ENCODE measurements around the gene SPATA2. TPM values are rescaled to one million over a fixed set of nuclear protein-coding genes. Genes with fewer than 3 reads are reported as not detected.

The SPATA2 gene
- total and polyA plus RNA-seq, 2 of the 8 experiments (the other 6 are each of a cell fraction or from before 2014, with no cell fraction given): 11.0 to 13.0 TPM

- Histone ChIP-seq H2BK20ac (ENCODE audit: low read length) (no peak overlapping the region), H3K79me2 (ENCODE audit: control insufficient read depth in 1 of 2, insufficient read depth in 2 of 2, low read length in 2 of 2) (no peaks in the 10 kb centered on the region), H3K4ac (replicated peaks; ENCODE audit: insufficient read length, low read depth, low read length) (no peak overlapping the region), H2AK5ac (ENCODE audit: low read depth, low read length) (no peak overlapping the region), H4K91ac (replicated peaks; ENCODE audit: insufficient read length, low read length) (no peak overlapping the region), H3K4me2 (ENCODE audit: insufficient read depth in 1 of 2, low read depth in 2 of 2, low read length in 2 of 2) (no peak overlapping the region), H3K9ac (replicated peaks in 1 of 4; ENCODE audit: extremely low read depth in 1 of 4, low read depth in 3 of 4, low read length in 3 of 4) (no peak overlapping the region), H4K5ac (ENCODE audit: insufficient read length, low read depth, low read length) (no peak overlapping the region), H3K23ac (ENCODE audit: insufficient read length) (no peak overlapping the region), H3K4me3 (ENCODE audit: extremely low read depth in 1 of 4, insufficient read depth in 2 of 4, low read depth in 3 of 4, low read length in 4 of 4) (no peak overlapping the region), H4K20me1 (replicated peaks in 1 of 2; ENCODE audit: control insufficient read depth in 1 of 2, insufficient read depth in 2 of 2, low read length in 2 of 2) (no peaks in the 10 kb centered on the region), H3K36me3 (ENCODE audit: control insufficient read depth in 2 of 4, insufficient read depth in 4 of 4, low read length in 3 of 4) (no peaks in the 10 kb centered on the region; a peak in 1 of 8 replicates), H3K23me2 (ENCODE audit: low read depth, low read length) (no peaks in the 10 kb centered on the region), H3K4me1 (replicated peaks in 1 of 4; ENCODE audit: control insufficient read depth in 3 of 4, insufficient read depth in 4 of 4, low read length in 3 of 4) (peaks cover 0 to 4% (median 2%) of the 10 kb centered on the region in 4 experiments; a peak in 3 of 7 replicates), H2BK12ac (ENCODE audit: low read depth, low read length) (no peak overlapping the region), H3K18ac (ENCODE audit: extremely low read depth, low read length) (no peak overlapping the region), H3K56ac (replicated peaks; ENCODE audit: insufficient read length, low read depth, low read length) (no peak overlapping the region), H3K27me3 (replicated peaks in 1 of 4; ENCODE audit: control insufficient read depth in 3 of 4, extremely low read depth in 1 of 4, insufficient read depth in 3 of 4, low read length in 3 of 4) (no peaks in the 10 kb centered on the region), H2BK15ac (ENCODE audit: low read length) (peak overlapping the region; percentile 8; the same call in 1 of the 2 replicates), H2AFZ (ENCODE audit: low read length) (no peak overlapping the region), H3K79me1 (ENCODE audit: low read depth, low read length) (no peaks in the 10 kb centered on the region), H3K14ac (ENCODE audit: insufficient read length) (no peak overlapping the region), H2BK120ac (replicated peaks; ENCODE audit: low read depth, low read length) (no peak overlapping the region), H4K8ac (ENCODE audit: extremely low read depth, insufficient read depth, low read length) (no peak overlapping the region), H3K9me3 (ENCODE audit: insufficient read depth in 2 of 2, low read depth in 1 of 2, low read length in 1 of 2) (no peaks in the 10 kb centered on the region), H3K27ac (ENCODE audit: low read depth, low read length) (0 out of 2 replicates have a peak overlapping the region, but pooled peaks have one; percentile 21), H2BK5ac (ENCODE audit: low read depth, low read length) (no peak overlapping the region)
- FAIRE-seq (no peak), DNase-seq (ENCODE audit: low read depth in 1 of 2, low spot score in 2 of 2) (no peak)
- no peak for TF ChIP-seq ASH2L (IDR thresholded peaks at IDR 0.05; ENCODE audit: low read length)
- TF ChIP-seq CBX5 (IDR thresholded peaks at IDR 0.05; ENCODE audit: low read depth, low read length): no peak
- no peak for TF ChIP-seq TAF7 (optimal IDR thresholded peaks at IDR 0.05; ENCODE audit: borderline replicate concordance, low read depth, low read length)
- no peak for TF ChIP-seq CHD2 (IDR thresholded peaks at IDR 0.05; ENCODE audit: low read length)
- TF ChIP-seq MAX (IDR thresholded peaks at IDR 0.05): no peak
- TF ChIP-seq HDAC2 (IDR thresholded peaks at IDR 0.05; ENCODE audit: borderline replicate concordance in 1 of 2, low read depth in 2 of 2, low read length in 2 of 2): no peak
- no peak for TF ChIP-seq SP2 (IDR thresholded peaks at IDR 0.05; ENCODE audit: low read length)
- no peak for TF ChIP-seq TEAD4 (IDR thresholded peaks at IDR 0.05; ENCODE audit: low read depth, low read length)
- TF ChIP-seq RXRA (IDR thresholded peaks at IDR 0.05; ENCODE audit: insufficient read depth, low read depth, low read length): no peak
- no peak for TF ChIP-seq TBP (IDR thresholded peaks at IDR 0.05; ENCODE audit: low read depth, low read length)
- no peak for TF ChIP-seq JUN (IDR thresholded peaks at IDR 0.05; ENCODE audit: low read depth, low read length)
- TF ChIP-seq SIN3A (conservative IDR thresholded peaks at IDR 0.05 in 1 of 2, IDR thresholded peaks at IDR 0.05 in 1 of 2; ENCODE audit: low read depth in 1 of 2, low read length in 2 of 2): no peak
- TF ChIP-seq SIRT6 (IDR thresholded peaks at IDR 0.05; ENCODE audit: low read length): no peak
- TF ChIP-seq ZNF274 (IDR thresholded peaks at IDR 0.05; ENCODE audit: borderline replicate concordance, extremely low read depth, low read length): no peak
- ChIA-PET POLR2A (ENCODE audit: partially characterized antibody) (no interaction called here), CTCF (ENCODE audit: partially characterized antibody) (interaction anchor here (0.8 to 2.3 kb wide), 5 partner anchors 13 to 250 kb away, joined by 3 to 8 read pairs (median 4); no protein-coding TSS in a partner anchor)
- WGBS, 2 experiments (ENCODE audit: extremely low coverage in 1 of 2, insufficient coverage in 1 of 2, insufficient read length in 1 of 2, insufficient replicate concordance in 2 of 2, low coverage in 1 of 2, low lambda C conversion rate in 2 of 2, missing lambda C conversion rate in 1 of 2): 92% methylated on average over 6 of the region's 6 CpGs; no CpG with 5 or more reads in 1 of the 2 experiments
Measured at GRCh38 chr20:49859011-49859410, 56.3 kb downstream of the SPATA2 start.

All from H1 (cell line).